Peyer's patch (tissue), 4 donors: Measurements from ENCODE around the gene SARNP. TPM values are rescaled to one million over a fixed set of nuclear protein-coding genes. Genes with fewer than 3 reads are reported as not detected.

ENCODE experiments used
- DNase-seq, 3 donors: peaks; one replicate each; pipeline ENCODE4 v3.0.0-alpha.2; 2017 to 2019
- H3K27ac ChIP-seq, 4 donors: fragments of 200-600 bp; sonication (generic); one replicate each; pipeline ENCODE4 v1.5.1; 2016 to 2019
- H3K27me3 ChIP-seq, 2 donors: fragments of 200-600 bp; sonication (generic); one replicate each; pipeline ENCODE4 v1.5.1; 2019
- H3K36me3 ChIP-seq, 3 donors: fragments of 200-600 bp; sonication (generic); one replicate each; pipeline ENCODE4 v1.5.1; 2016 to 2019
- H3K4me1 ChIP-seq, 4 donors: fragments of 200-600 bp; sonication (generic); one replicate each; pipeline ENCODE4 v1.5.1; 2016 to 2019
- H3K4me3 ChIP-seq, 4 donors: fragments of 200-600 bp; sonication (generic); 1 replicate in 3 of 4; 2 replicates in 1 of 4; pipeline ENCODE4 v1.5.1; 2016 to 2019; ENCODE audit warnings: mild to moderate bottlenecking in 1 of 4
- H3K9me3 ChIP-seq, 4 donors: fragments of 200-600 bp; sonication (generic); one replicate each; pipeline ENCODE4 v1.5.1; 2016 to 2019; ENCODE audit warnings: mild to moderate bottlenecking in 1 of 4
- CTCF ChIP-seq, 6 experiments: fragments of 450-650 bp in 4 of 6; fragments of 200-600 bp in 2 of 6; sonication (generic) in 1 of 6; IDR thresholded peaks; one replicate each; pipeline ENCODE4 v1.5.1; 2017 to 2019; ENCODE audit warnings: antibody characterized with exemption in 6 of 6, mild to moderate bottlenecking in 3 of 6, moderate library complexity in 1 of 6
- POLR2A ChIP-seq, 2 donors: fragments of 450-650 bp; IDR thresholded peaks; one replicate each; pipeline ENCODE4 v1.5.1; 2017; ENCODE audit warnings: antibody characterized with exemption in 2 of 2, mild to moderate bottlenecking in 2 of 2, moderate library complexity in 2 of 2
- total RNA-seq, 4 donors: library from RNA; depleted of rRNA; stranded (reverse); fragments of >200 nt; gene quantifications; one replicate each; pipeline ENCODE4 v1.1.0, GENCODE V29; 2016

The SARNP gene
- total RNA-seq, 4 donors from 2014 or later = 21.9 to 60.2 (median 44.9) TPM

GRCh38 chr12:55789893-55790292 is 27.6 kb downstream of the SARNP start:
- Histone ChIP-seq H3K27me3 (no peaks in the 10 kb centered on the region), H3K4me1 (no peaks in the 10 kb centered on the region), H3K4me3 (no peak overlapping the region), H3K9me3 (no peaks in the 10 kb centered on the region), H3K27ac (no peak overlapping the region), H3K36me3 (peaks cover 0 to 92% (median 4%) of the 10 kb centered on the region in 3 donors)
- no peak for TF ChIP-seq CTCF (IDR thresholded peaks at IDR 0.05)
- no peak for TF ChIP-seq POLR2A (IDR thresholded peaks at IDR 0.05)
- DNase-seq = no peak

GRCh38 chr12:55789171-55789570 is 28.4 kb downstream of the SARNP start:
- Histone ChIP-seq H3K36me3 (peaks cover 0 to 84% (median 4%) of the 10 kb centered on the region in 3 donors), H3K27me3 (no peaks in the 10 kb centered on the region), H3K9me3 (no peaks in the 10 kb centered on the region), H3K27ac (no peak overlapping the region), H3K4me1 (no peaks in the 10 kb centered on the region), H3K4me3 (no peak overlapping the region)
- TF ChIP-seq CTCF (IDR thresholded peaks at IDR 0.05) (no peak), POLR2A (IDR thresholded peaks at IDR 0.05) (no peak)
- no peak for DNase-seq

- peaks cover 0 to 83% (median 4%) of the 10 kb centered on the region in 3 donors for H3K36me3 ChIP-seq
- H3K4me1 ChIP-seq = no peaks in the 10 kb centered on the region
- H3K4me3 ChIP-seq = no peak overlapping the region
- H3K27ac ChIP-seq = no peak overlapping the region
- TF ChIP-seq CTCF (IDR thresholded peaks at IDR 0.05) = no peak
- DNase-seq = no peak
- H3K9me3 ChIP-seq = no peaks in the 10 kb centered on the region
- H3K27me3 ChIP-seq = no peaks in the 10 kb centered on the region
Measured at GRCh38 chr12:55788546-55788945, 29.0 kb downstream of the SARNP start.

- H3K4me1 ChIP-seq = no peaks in the 10 kb centered on the region
- TF ChIP-seq CTCF (IDR thresholded peaks at IDR 0.05) (no peak), POLR2A (IDR thresholded peaks at IDR 0.05) (no peak)
Measured at GRCh38 chr12:55780685-55781084, 36.8 kb downstream of the SARNP start.

GRCh38 chr12:55777856-55778255 is 39.7 kb downstream of the SARNP start:
- Histone ChIP-seq H3K27me3 (no peaks in the 10 kb centered on the region), H3K36me3 (peaks cover 0 to 69% (median 0%) of the 10 kb centered on the region in 3 donors), H3K4me1 (no peaks in the 10 kb centered on the region), H3K4me3 (no peak overlapping the region), H3K9me3 (no peaks in the 10 kb centered on the region), H3K27ac (no peak overlapping the region)
- DNase-seq = no peak
- no peak for TF ChIP-seq POLR2A (IDR thresholded peaks at IDR 0.05)
- no peak for TF ChIP-seq CTCF (IDR thresholded peaks at IDR 0.05)

More at GRCh38 chr12:55780685-55781084, 36.8 kb downstream of the SARNP start:
- Histone ChIP-seq H3K9me3 (no peaks in the 10 kb centered on the region), H3K27ac (no peak overlapping the region), H3K36me3 (peaks cover 0 to 87% (median 0%) of the 10 kb centered on the region in 3 donors), H3K4me3 (no peak overlapping the region), H3K27me3 (no peaks in the 10 kb centered on the region)
- no peak for DNase-seq

GRCh38 chr12:55771736-55772135 is 45.8 kb downstream of the SARNP start:
- TF ChIP-seq CTCF (IDR thresholded peaks at IDR 0.05) = no peak
- TF ChIP-seq POLR2A (IDR thresholded peaks at IDR 0.05) = no peak
- no peak for DNase-seq
- no peak overlapping the region for H3K4me3 ChIP-seq
- no peaks in the 10 kb centered on the region for H3K4me1 ChIP-seq
- no peaks in the 10 kb centered on the region for H3K27me3 ChIP-seq
- peaks cover 0 to 37% (median 0%) of the 10 kb centered on the region in 3 donors for H3K36me3 ChIP-seq
- no peaks in the 10 kb centered on the region for H3K9me3 ChIP-seq
- no peak overlapping the region for H3K27ac ChIP-seq
